Mesendoderm (in vitro differentiated cells): ENCODE data around the gene WNT3A.

Experiments used
- DNase-seq: peaks from one replicate; pipeline ENCODE4 v3.0.0; 2013
- H2AK5ac ChIP-seq: 2 replicates; pipeline ENCODE4 v1.6.1; 2013; ENCODE audit warnings: low read length, inconsistent platforms
- H2BK120ac ChIP-seq: 2 replicates; pipeline ENCODE4 v1.6.1; 2013; ENCODE audit warnings: low read depth, mild to moderate bottlenecking, low read length, moderate library complexity, mixed read lengths
- H2BK15ac ChIP-seq: replicated peaks from 2 replicates; pipeline ENCODE4 v1.6.1; 2013; ENCODE audit warnings: low read depth, mild to moderate bottlenecking, moderate library complexity
- H2BK5ac ChIP-seq: 2 replicates; pipeline ENCODE4 v1.6.1; 2013; ENCODE audit warnings: low read length, inconsistent platforms
- H3K18ac ChIP-seq: 2 replicates; pipeline ENCODE4 v1.6.1; 2013; ENCODE audit warnings: mild to moderate bottlenecking, low read length, mixed read lengths
- H3K23ac ChIP-seq: one replicate; pipeline ENCODE4 v1.6.1; 2013; ENCODE audit warnings: low read length
- H3K27ac ChIP-seq: 2 replicates; pipeline ENCODE4 v1.5.1; 2013; ENCODE audit warnings: low read depth, mild to moderate bottlenecking, inconsistent platforms, low read length, moderate library complexity
- H3K27me3 ChIP-seq: 2 replicates; pipeline ENCODE4 v1.6.1; 2013; ENCODE audit warnings: low read length, control low read depth, mild to moderate bottlenecking, inconsistent platforms; ENCODE audit not compliant: insufficient read depth, poor library complexity
- H3K36me3 ChIP-seq: 2 replicates; pipeline ENCODE4 v1.6.1; 2013; ENCODE audit warnings: low read length, inconsistent platforms; ENCODE audit not compliant: control insufficient read depth, insufficient read depth
- H3K4ac ChIP-seq: one replicate; pipeline ENCODE4 v1.6.1; 2013; ENCODE audit warnings: low read depth, mild to moderate bottlenecking, low read length, moderate library complexity
- H3K4me1 ChIP-seq: 2 replicates; pipeline ENCODE4 v1.6.1; 2013; ENCODE audit warnings: low read depth, low read length, inconsistent platforms; ENCODE audit not compliant: control insufficient read depth
- H3K4me2 ChIP-seq: 2 replicates; pipeline ENCODE4 v1.6.1; 2013; ENCODE audit warnings: low read length
- H3K4me3 ChIP-seq: 2 replicates; pipeline ENCODE4 v1.5.1; 2013; ENCODE audit warnings: mild to moderate bottlenecking, low read length
- H3K56ac ChIP-seq: one replicate; pipeline ENCODE4 v1.6.1; 2013; ENCODE audit warnings: low read length
- H3K79me1 ChIP-seq: 2 replicates; pipeline ENCODE4 v1.6.1; 2013; ENCODE audit warnings: low read length, inconsistent platforms
- H3K79me2 ChIP-seq: 2 replicates; pipeline ENCODE4 v1.6.1; 2013; ENCODE audit warnings: mild to moderate bottlenecking, low read length; ENCODE audit not compliant: control insufficient read depth, insufficient read depth
- H3K9ac ChIP-seq: 2 replicates; pipeline ENCODE4 v1.6.1; 2013; ENCODE audit warnings: low read length, inconsistent platforms
- H4K5ac ChIP-seq: one replicate; pipeline ENCODE4 v1.6.1; 2013; ENCODE audit warnings: low read length
- H4K8ac ChIP-seq: one replicate; pipeline ENCODE4 v1.6.1; 2013; ENCODE audit warnings: low read depth, mild to moderate bottlenecking, control low read depth, low read length, moderate library complexity
- WGBS: extraction: QIAGEN DNeasy Blood & Tissue Kit; methylation state at CpG from one replicate; pipeline ENCODE4 v1.1.7; 2013; ENCODE audit warnings: low lambda C conversion rate, missing lambda C conversion rate; ENCODE audit not compliant: insufficient coverage; ENCODE audit errors: extremely low coverage; 5-methylcytosine and 5-hydroxymethylcytosine counted together

Gene WNT3A

GRCh38 chr1:228031276-228031995 lies 24.6 kb downstream of the WNT3A start:
- Histone ChIP-seq H3K9ac (no peak overlapping the region), H3K4ac (no peak overlapping the region), H2BK120ac (no peak overlapping the region), H3K36me3 (no peaks in the 10 kb centered on the region), H3K18ac (no peak overlapping the region), H3K79me1 (no peaks in the 10 kb centered on the region), H2AK5ac (no peak overlapping the region), H3K4me2 (no peak overlapping the region), H3K56ac (no peak overlapping the region), H3K79me2 (no peaks in the 10 kb centered on the region), H3K4me3 (no peak overlapping the region), H4K5ac (no peak overlapping the region), H3K27ac (no peak overlapping the region), H3K4me1 (no peaks in the 10 kb centered on the region), H2BK15ac (no peak overlapping the region), H3K23ac (no peak overlapping the region), H2BK5ac (no peak overlapping the region), H3K27me3 (no peaks in the 10 kb centered on the region), H4K8ac (no peak overlapping the region)
- no CpG with 5 or more reads among the region's 9 CpGs for WGBS
- DNase-seq = no peak

GRCh38 chr1:228032041-228032440 lies 25.2 kb downstream of the WNT3A start:
- Histone ChIP-seq H3K56ac (no peak overlapping the region), H3K79me1 (no peaks in the 10 kb centered on the region), H2BK5ac (no peak overlapping the region), H3K27me3 (no peaks in the 10 kb centered on the region), H3K36me3 (no peaks in the 10 kb centered on the region), H2AK5ac (no peak overlapping the region), H3K4ac (no peak overlapping the region), H2BK15ac (no peak overlapping the region), H3K4me3 (no peak overlapping the region), H4K8ac (no peak overlapping the region), H3K18ac (no peak overlapping the region), H3K27ac (no peak overlapping the region), H4K5ac (no peak overlapping the region), H3K4me1 (no peaks in the 10 kb centered on the region), H3K4me2 (no peak overlapping the region), H2BK120ac (no peak overlapping the region), H3K79me2 (no peaks in the 10 kb centered on the region), H3K9ac (no peak overlapping the region), H3K23ac (no peak overlapping the region)
- no CpG with 5 or more reads among the region's 5 CpGs for WGBS
- DNase-seq = no peak

- H3K79me2 ChIP-seq = no peaks in the 10 kb centered on the region
- H3K18ac ChIP-seq = no peak overlapping the region
- H3K4me3 ChIP-seq = no peak overlapping the region
- no peak for DNase-seq
- no peak overlapping the region for H3K23ac ChIP-seq
- no peak overlapping the region for H3K56ac ChIP-seq
- H2AK5ac ChIP-seq = no peak overlapping the region
- H4K5ac ChIP-seq = no peak overlapping the region
- H3K4me1 ChIP-seq = peaks cover 2% of the 10 kb centered on the region
- no peak overlapping the region for H3K4ac ChIP-seq
- no CpG with 5 or more reads among the region's 2 CpGs for WGBS
- H4K8ac ChIP-seq = no peak overlapping the region
- no peaks in the 10 kb centered on the region for H3K79me1 ChIP-seq
- no peak overlapping the region for H2BK5ac ChIP-seq
- no peak overlapping the region for H3K4me2 ChIP-seq
- no peak overlapping the region for H3K9ac ChIP-seq
- no peak overlapping the region for H2BK15ac ChIP-seq
- H3K36me3 ChIP-seq = no peaks in the 10 kb centered on the region
- H2BK120ac ChIP-seq = no peak overlapping the region
- H3K27me3 ChIP-seq = peaks cover 2% of the 10 kb centered on the region
- H3K27ac ChIP-seq = no peak overlapping the region
These were observed 26.6 kb downstream of the WNT3A start for GRCh38 chr1:228033376-228033775.

- WGBS = no CpG with 5 or more reads among the region's 16 CpGs
- H4K8ac ChIP-seq = no peak overlapping the region
- no peak overlapping the region for H3K18ac ChIP-seq
- H3K36me3 ChIP-seq = no peaks in the 10 kb centered on the region
- no peak overlapping the region for H3K4ac ChIP-seq
- no peaks in the 10 kb centered on the region for H3K79me1 ChIP-seq
- no peak overlapping the region for H3K23ac ChIP-seq
- peaks cover 2% of the 10 kb centered on the region for H3K4me1 ChIP-seq
- no peak for DNase-seq
- H3K9ac ChIP-seq = no peak overlapping the region
- H3K56ac ChIP-seq = no peak overlapping the region
- H2AK5ac ChIP-seq = no peak overlapping the region
- H3K4me3 ChIP-seq = no peak overlapping the region
- H3K79me2 ChIP-seq = no peaks in the 10 kb centered on the region
- no peak overlapping the region for H2BK5ac ChIP-seq
- no peak overlapping the region for H2BK120ac ChIP-seq
- H4K5ac ChIP-seq = no peak overlapping the region
- peaks cover 2% of the 10 kb centered on the region for H3K27me3 ChIP-seq
- H3K27ac ChIP-seq = no peak overlapping the region
- H2BK15ac ChIP-seq = no peak overlapping the region
- no peak overlapping the region for H3K4me2 ChIP-seq
These were observed 28.4 kb downstream of the WNT3A start for GRCh38 chr1:228034954-228035837.

- H3K56ac ChIP-seq = no peak overlapping the region
- H3K79me2 ChIP-seq = no peaks in the 10 kb centered on the region
- no peaks in the 10 kb centered on the region for H3K79me1 ChIP-seq
- no peak overlapping the region for H4K5ac ChIP-seq
- H2BK5ac ChIP-seq = no peak overlapping the region
- H3K36me3 ChIP-seq = no peaks in the 10 kb centered on the region
- no peak overlapping the region for H3K18ac ChIP-seq
- H4K8ac ChIP-seq = no peak overlapping the region
- H3K23ac ChIP-seq = no peak overlapping the region
- no peak overlapping the region for H3K9ac ChIP-seq
- no peak overlapping the region for H3K27ac ChIP-seq
- H3K4me2 ChIP-seq = no peak overlapping the region
- no peak for DNase-seq
- WGBS = no CpG with 5 or more reads among the region's 5 CpGs
- no peak overlapping the region for H3K4me3 ChIP-seq
- H2AK5ac ChIP-seq = no peak overlapping the region
- H2BK120ac ChIP-seq = no peak overlapping the region
- H3K27me3 ChIP-seq = peaks cover 2% of the 10 kb centered on the region
- peaks cover 2% of the 10 kb centered on the region for H3K4me1 ChIP-seq
- no peak overlapping the region for H3K4ac ChIP-seq
- H2BK15ac ChIP-seq = no peak overlapping the region
These were observed 29.0 kb downstream of the WNT3A start for GRCh38 chr1:228035844-228036243.
